HepG2 (cell line): ENCODE measurements around the gene SHISA6. TPM values are rescaled to one million over a fixed set of nuclear protein-coding genes. Genes with fewer than 3 reads are reported as not detected.

ENCODE experiments used
- ATAC-seq: fragments of 200-7000 bp; cut with Tn5 transposase; 3 replicates; pipeline ENCODE4 v1.9.1; 2020; ENCODE audit warnings: mild to moderate bottlenecking, moderate library complexity
- BruUV-seq: library from RNA; stranded (reverse); fragments of 400-500 nt; replicated peaks from 2 replicates; lab custom pipeline; 2021; lab: Mats Ljungman, UMichigan
- CTCF ChIA-PET: fragments of 300-600 bp; formaldehyde crosslinking; extraction: SDS; loops from one replicate; lab custom pipeline; 2021; ENCODE audit warnings: low total read pairs, inconsistent platforms, low intra/inter-chr PET ratio; lab: Yijun Ruan, JAX
- POLR2A ChIA-PET: fragments of 350-600 bp; sonication (Branson Sonifier 250); formaldehyde crosslinking; loops from one replicate; lab custom pipeline; 2020; ENCODE audit warnings: antibody characterized with exemption, inconsistent platforms; lab: Yijun Ruan, JAX
- DNase-seq: peaks from one replicate; pipeline ENCODE4 v3.0.0-alpha.2; 2015; ENCODE audit warnings: low spot score
- FAIRE-seq: peaks from 3 replicates; lab custom pipeline; 2011; peaks lifted over from hg19 to GRCh38; lab: Jason Lieb, UNC
- H2AFZ ChIP-seq: one replicate; pipeline ENCODE4 v1.6.1; 2011; ENCODE audit warnings: low read length, inconsistent platforms
- H3K27ac ChIP-seq: fragments of 300-600 bp; 3 replicates; pipeline ENCODE4 v1.8.0; 2011; ENCODE audit warnings: mixed run types, mild to moderate bottlenecking, mixed read lengths, low read length, inconsistent platforms; ENCODE audit not compliant: insufficient read depth; ENCODE audit errors: extremely low read length
- H3K27me3 ChIP-seq, 2 experiments: fragments of 200-600 bp in 1 of 2; 2 replicates in 1 of 2; 3 replicates in 1 of 2; pipeline versions ENCODE4 v1.6.0 to v1.8.0; 2011; ENCODE audit warnings: low read length in 2 of 2, mild to moderate bottlenecking in 2 of 2, moderate library complexity in 2 of 2, inconsistent platforms in 1 of 2; ENCODE audit not compliant: insufficient read depth in 2 of 2, control insufficient read depth in 1 of 2
- H3K36me3 ChIP-seq, 2 experiments: fragments of 200-600 bp in 1 of 2; replicated peaks in 1 of 2; 2 replicates in 1 of 2; 3 replicates in 1 of 2; pipeline versions ENCODE4 v1.5.1 to v1.8.0; 2011; ENCODE audit warnings: low read length in 2 of 2, inconsistent platforms in 1 of 2; ENCODE audit not compliant: insufficient read depth in 2 of 2, control insufficient read depth in 1 of 2
- H3K4me1 ChIP-seq: 2 replicates; pipeline ENCODE4 v1.5.1; 2012; ENCODE audit warnings: low read length, inconsistent platforms; ENCODE audit not compliant: insufficient read depth
- H3K4me2 ChIP-seq: 2 replicates; pipeline ENCODE4 v1.6.0; 2011; ENCODE audit warnings: low read depth, low read length, inconsistent platforms
- H3K4me3 ChIP-seq, 3 experiments: fragments of 200-600 bp in 1 of 3; sonication (generic), shearing (Covaris generic) in 1 of 3; replicated peaks in 1 of 3; 2 replicates each; pipeline ENCODE4 v1.5.1; 2011 to 2016; ENCODE audit warnings: low read length in 3 of 3, inconsistent platforms in 2 of 3, low read depth in 2 of 3, mild to moderate bottlenecking in 2 of 3, control low read depth in 1 of 3, mixed read lengths in 1 of 3; ENCODE audit not compliant: insufficient read depth in 1 of 3
- H3K79me2 ChIP-seq: one replicate; pipeline ENCODE4 v1.6.1; 2011; ENCODE audit warnings: low read length, inconsistent platforms; ENCODE audit not compliant: insufficient read depth
- H3K9ac ChIP-seq: 2 replicates; pipeline ENCODE4 v1.6.0; 2011; ENCODE audit warnings: mild to moderate bottlenecking, low read depth, low read length, inconsistent platforms; ENCODE audit not compliant: insufficient read depth
- H3K9me3 ChIP-seq: 2 replicates; pipeline ENCODE4 v1.5.1; 2012; ENCODE audit warnings: mild to moderate bottlenecking, low read length
- H4K20me1 ChIP-seq: 2 replicates; pipeline ENCODE4 v1.6.0; 2011; ENCODE audit warnings: inconsistent platforms, mild to moderate bottlenecking, low read length, moderate library complexity; ENCODE audit not compliant: insufficient read depth
- ARNTL ChIP-seq: sonication (generic); formaldehyde crosslinking; IDR thresholded peaks from 2 replicates; pipeline ENCODE4 v1.4.0; 2020; ENCODE audit warnings: mild to moderate bottlenecking, missing genetic modification reagents
- EED ChIP-seq: sonication (generic); formaldehyde crosslinking; IDR thresholded peaks from 2 replicates; pipeline ENCODE4 v1.5.0; 2020; ENCODE audit warnings: mild to moderate bottlenecking, missing genetic modification reagents
- REST ChIP-seq, 2 experiments: IDR thresholded peaks; 2 replicates each; pipeline ENCODE4 v1.6.1; 2011 to 2012; ENCODE audit warnings: low read length in 2 of 2, borderline replicate concordance in 1 of 2, low read depth in 1 of 2, mild to moderate bottlenecking in 1 of 2, moderate library complexity in 1 of 2
- SATB2 ChIP-seq: sonication (generic); formaldehyde crosslinking; IDR thresholded peaks from 2 replicates; pipeline ENCODE4 v1.5.0; 2020; ENCODE audit warnings: missing genetic modification reagents
- UBTF ChIP-seq: sonication (generic); formaldehyde crosslinking; IDR thresholded peaks from 2 replicates; pipeline ENCODE4 v1.4.0; 2020; ENCODE audit warnings: mild to moderate bottlenecking, missing genetic modification reagents
- ZFP36 ChIP-seq: fragments of 150-350 bp; IDR thresholded peaks from 2 replicates; pipeline ENCODE4 v1.6.1; 2018; ENCODE audit warnings: borderline replicate concordance, low read length, low read depth; ENCODE audit not compliant: partially characterized antibody
- ZNF260 ChIP-seq: sonication (generic); formaldehyde crosslinking; IDR thresholded peaks from 2 replicates; pipeline ENCODE4 v1.4.0; 2020; ENCODE audit warnings: missing genetic modification reagents, low read depth, mild to moderate bottlenecking, borderline replicate concordance
- WGBS: methylation state at CpG from one replicate; pipeline ENCODE4 v1.1.6; 2017; ENCODE audit warnings: low lambda C conversion rate; 5-methylcytosine and 5-hydroxymethylcytosine counted together
- in situ Hi-C: cut with HindIII; loops from 2 replicates; pipeline ENCODE4 v1.10.0; 2017; ENCODE audit warnings: low pct_unique_long_range_greater_than_20kb; ENCODE audit not compliant: extremely low pct_ligation_motif_present
- intact Hi-C: fragments of 100-400 bp; cut with micrococcal nuclease; formaldehyde crosslinking; loops from one replicate; pipeline ENCODE4 v1.10.0; 2022; ENCODE audit not compliant: unreplicated experiment
- polyA plus RNA-seq, 8 experiments: library from polyadenylated mRNA; depleted of rRNA in 3 of 8; stranded (reverse) in 7 of 8; unstranded in 1 of 8; fragments of >200 nt; fragmentation: Illumina TruSeq in 4 of 8; extraction: Trizol in 4 of 8; gene quantifications; 2 replicates each; pipeline versions ENCODE4 v1.2.1 to v1.2.3, GENCODE V29; 2011 to 2016; ENCODE audit warnings: low read depth in 4 of 8, missing spikeins in 1 of 8, mixed read lengths in 1 of 8; ENCODE audit not compliant: insufficient read depth in 1 of 8
- total RNA-seq, 5 experiments: library from RNA; depleted of rRNA; stranded (reverse); fragments of >200 nt; fragmentation: Illumina TruSeq; extraction: Trizol; gene quantifications; 2 replicates each; pipeline ENCODE4 v1.2.3, GENCODE V29; 2016; ENCODE audit warnings: low read depth in 1 of 5
- TF ChIP-seq, protein P1 (sequence below): sonication (generic); formaldehyde crosslinking; IDR thresholded peaks from 2 replicates; pipeline ENCODE4 v1.4.0; 2020; ENCODE audit warnings: missing genetic modification reagents
- TF ChIP-seq, protein P2 (sequence below): sonication (generic); IDR thresholded peaks from 2 replicates; pipeline ENCODE4 v1.6.1; 2016; ENCODE audit warnings: low read depth, borderline replicate concordance

The SHISA6 gene
- total and polyA plus RNA-seq, 2 of the 13 experiments (the other 11 are each of a cell fraction or from before 2014, with no cell fraction given), result not detected

GRCh38 chr17:11328770-11329169 is 87.8 kb downstream of the SHISA6 start (continued):
- no peak for TF ChIP-seq REST (IDR thresholded peaks at IDR 0.05; ENCODE audit: borderline replicate concordance in 1 of 2, low read depth in 1 of 2, low read length in 2 of 2)
- TF ChIP-seq, all 625 proteins: peak for 0

- Histone ChIP-seq H4K20me1 (no peaks in the 10 kb centered on the region; the same call in 1 of the 2 replicates), H3K27me3 (no peaks in the 10 kb centered on the region; a peak in 1 of 5 replicates), H3K4me1 (no peaks in the 10 kb centered on the region), H3K4me2 (no peak overlapping the region), H3K9me3 (no peaks in the 10 kb centered on the region), H3K27ac (no peak overlapping the region), H3K4me3 (no peak overlapping the region), H3K9ac (no peak overlapping the region), H3K36me3 (no peaks in the 10 kb centered on the region), H3K79me2 (no peaks in the 10 kb centered on the region), H2AFZ (no peak overlapping the region)
- ATAC-seq (no peak), FAIRE-seq (no peak), DNase-seq (no peak)
- in situ Hi-C loops, result no loop called here
- BruUV-seq, result no TSS peak
- WGBS, result 4% methylated on average over 4 of the region's 4 CpGs
- intact Hi-C loops, result no loop called here
- CTCF ChIA-PET, result no interaction called here
- POLR2A ChIA-PET, result no interaction called here
- no peak for TF ChIP-seq ZNF260
- TF ChIP-seq UBTF (CRISPR knock-in tag), result no peak
- TF ChIP-seq, protein P1, sequence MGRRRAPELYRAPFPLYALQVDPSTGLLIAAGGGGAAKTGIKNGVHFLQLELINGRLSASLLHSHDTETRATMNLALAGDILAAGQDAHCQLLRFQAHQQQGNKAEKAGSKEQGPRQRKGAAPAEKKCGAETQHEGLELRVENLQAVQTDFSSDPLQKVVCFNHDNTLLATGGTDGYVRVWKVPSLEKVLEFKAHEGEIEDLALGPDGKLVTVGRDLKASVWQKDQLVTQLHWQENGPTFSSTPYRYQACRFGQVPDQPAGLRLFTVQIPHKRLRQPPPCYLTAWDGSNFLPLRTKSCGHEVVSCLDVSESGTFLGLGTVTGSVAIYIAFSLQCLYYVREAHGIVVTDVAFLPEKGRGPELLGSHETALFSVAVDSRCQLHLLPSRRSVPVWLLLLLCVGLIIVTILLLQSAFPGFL (CRISPR knock-in tag), result no peak
- TF ChIP-seq SATB2 (CRISPR knock-in tag), result no peak
- TF ChIP-seq REST (IDR thresholded peaks at IDR 0.05; ENCODE audit: borderline replicate concordance in 1 of 2, low read depth in 1 of 2, low read length in 2 of 2), result no peak
- TF ChIP-seq EED (CRISPR knock-in tag), result no peak
- TF ChIP-seq ZFP36, result no peak
- TF ChIP-seq ARNTL (CRISPR knock-in tag), result no peak
- TF ChIP-seq, protein P2, sequence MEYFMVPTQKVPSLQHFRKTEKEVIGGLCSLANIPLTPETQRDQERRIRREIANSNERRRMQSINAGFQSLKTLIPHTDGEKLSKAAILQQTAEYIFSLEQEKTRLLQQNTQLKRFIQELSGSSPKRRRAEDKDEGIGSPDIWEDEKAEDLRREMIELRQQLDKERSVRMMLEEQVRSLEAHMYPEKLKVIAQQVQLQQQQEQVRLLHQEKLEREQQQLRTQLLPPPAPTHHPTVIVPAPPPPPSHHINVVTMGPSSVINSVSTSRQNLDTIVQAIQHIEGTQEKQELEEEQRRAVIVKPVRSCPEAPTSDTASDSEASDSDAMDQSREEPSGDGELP, result no peak
Observed at GRCh38 chr17:11330006-11330405, 89.0 kb downstream of the SHISA6 start.
